DND-41 (cell line): ENCODE results near the gene TBC1D23.

ENCODE experiments used
- ATAC-seq: fragments of 200-7000 bp; cut with Tn5 transposase; 3 replicates; pipeline ENCODE4 v1.9.1; 2021; ENCODE audit warnings: low read depth; ENCODE audit not compliant: insufficient read depth
- DNase-seq: peaks from one replicate; pipeline ENCODE4 v3.0.0-alpha.2; 2020
- H2AFZ ChIP-seq: 2 replicates; pipeline ENCODE4 v1.6.0; 2012; ENCODE audit warnings: low read depth, low read length
- H3K27ac ChIP-seq: 2 replicates; pipeline ENCODE4 v1.5.1; 2012; ENCODE audit warnings: low read length, inconsistent platforms
- H3K27me3 ChIP-seq: fragments of 200-600 bp; sonication (generic); 2 replicates; pipeline ENCODE4 v1.6.0; 2012; ENCODE audit warnings: low read length, mild to moderate bottlenecking, inconsistent platforms; ENCODE audit not compliant: insufficient read depth, poor library complexity
- H3K36me3 ChIP-seq: 2 replicates; pipeline ENCODE4 v1.5.1; 2012; ENCODE audit warnings: low read length, inconsistent platforms; ENCODE audit not compliant: insufficient read depth
- H3K4me1 ChIP-seq: 2 replicates; pipeline ENCODE4 v1.5.1; 2012; ENCODE audit warnings: mild to moderate bottlenecking, low read length; ENCODE audit not compliant: insufficient read depth
- H3K4me2 ChIP-seq: 2 replicates; pipeline ENCODE4 v1.6.0; 2012; ENCODE audit warnings: mild to moderate bottlenecking, moderate library complexity, low read length, inconsistent platforms; ENCODE audit not compliant: insufficient read depth
- H3K4me3 ChIP-seq, 2 experiments: fragments of 200-600 bp in 1 of 2; shearing (Covaris generic) in 1 of 2; 2 replicates each; pipeline ENCODE4 v1.5.1; 2012 to 2016; ENCODE audit warnings: inconsistent platforms in 2 of 2, low read length in 2 of 2, mild to moderate bottlenecking in 2 of 2, low read depth in 1 of 2, moderate library complexity in 1 of 2
- H3K79me2 ChIP-seq: 2 replicates; pipeline ENCODE4 v1.6.0; 2012; ENCODE audit warnings: low read length, inconsistent platforms; ENCODE audit not compliant: insufficient read depth
- H3K9ac ChIP-seq: 2 replicates; pipeline ENCODE4 v1.6.0; 2012; ENCODE audit warnings: low read depth, mild to moderate bottlenecking, inconsistent platforms, low read length, moderate library complexity
- H3K9me3 ChIP-seq: 2 replicates; pipeline ENCODE4 v1.5.1; 2012; ENCODE audit warnings: low read length, moderate library complexity, mild to moderate bottlenecking, inconsistent platforms; ENCODE audit not compliant: insufficient read depth, severe bottlenecking
- H4K20me1 ChIP-seq: 2 replicates; pipeline ENCODE4 v1.6.0; 2012; ENCODE audit warnings: low read length; ENCODE audit not compliant: insufficient read depth
- EZH2 ChIP-seq: IDR thresholded peaks from 3 replicates; pipeline ENCODE4 v1.6.1; 2012; ENCODE audit warnings: borderline replicate concordance, low read depth, mild to moderate bottlenecking, moderate library complexity, low read length, inconsistent platforms; ENCODE audit not compliant: severe bottlenecking
- TF ChIP-seq, protein P1 (sequence below): IDR thresholded peaks from 2 replicates; pipeline ENCODE4 v1.5.1; 2012; ENCODE audit warnings: borderline replicate concordance, low read length, moderate library complexity, mild to moderate bottlenecking; ENCODE audit not compliant: poor library complexity, severe bottlenecking; ENCODE audit errors: extremely low read depth

The TBC1D23 gene

DNA sequence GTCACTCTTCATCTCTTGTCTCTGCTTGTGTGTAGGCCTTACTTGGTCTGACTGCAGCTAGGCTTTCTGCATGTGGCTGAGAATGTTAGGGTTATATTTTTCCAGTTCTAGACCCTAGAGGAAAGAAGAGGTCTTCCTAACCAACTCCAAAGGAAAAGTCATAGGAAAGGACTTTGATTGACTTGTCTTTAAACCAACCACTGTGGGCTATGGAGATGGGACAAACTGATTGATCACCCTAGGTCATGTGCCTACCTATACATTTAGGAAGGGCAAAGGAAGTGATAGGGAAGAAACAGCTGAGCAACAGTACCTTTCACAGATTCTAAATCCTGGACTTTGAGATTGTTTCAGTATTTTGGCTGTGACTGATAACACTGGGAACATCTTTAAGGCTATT is 16.5 kb upstream of the TBC1D23 start:
- no peak overlapping the region for H2AFZ ChIP-seq
- no peak overlapping the region for H3K27ac ChIP-seq
- H3K4me1 ChIP-seq = no peaks in the 10 kb centered on the region
- H4K20me1 ChIP-seq = no peaks in the 10 kb centered on the region
- no peak for DNase-seq
- no peak for ATAC-seq
- no peaks in the 10 kb centered on the region for H3K36me3 ChIP-seq
- H3K9ac ChIP-seq = no peak overlapping the region
- H3K27me3 ChIP-seq = no peaks in the 10 kb centered on the region
- no peak for TF ChIP-seq EZH2
- TF ChIP-seq, protein P1, sequence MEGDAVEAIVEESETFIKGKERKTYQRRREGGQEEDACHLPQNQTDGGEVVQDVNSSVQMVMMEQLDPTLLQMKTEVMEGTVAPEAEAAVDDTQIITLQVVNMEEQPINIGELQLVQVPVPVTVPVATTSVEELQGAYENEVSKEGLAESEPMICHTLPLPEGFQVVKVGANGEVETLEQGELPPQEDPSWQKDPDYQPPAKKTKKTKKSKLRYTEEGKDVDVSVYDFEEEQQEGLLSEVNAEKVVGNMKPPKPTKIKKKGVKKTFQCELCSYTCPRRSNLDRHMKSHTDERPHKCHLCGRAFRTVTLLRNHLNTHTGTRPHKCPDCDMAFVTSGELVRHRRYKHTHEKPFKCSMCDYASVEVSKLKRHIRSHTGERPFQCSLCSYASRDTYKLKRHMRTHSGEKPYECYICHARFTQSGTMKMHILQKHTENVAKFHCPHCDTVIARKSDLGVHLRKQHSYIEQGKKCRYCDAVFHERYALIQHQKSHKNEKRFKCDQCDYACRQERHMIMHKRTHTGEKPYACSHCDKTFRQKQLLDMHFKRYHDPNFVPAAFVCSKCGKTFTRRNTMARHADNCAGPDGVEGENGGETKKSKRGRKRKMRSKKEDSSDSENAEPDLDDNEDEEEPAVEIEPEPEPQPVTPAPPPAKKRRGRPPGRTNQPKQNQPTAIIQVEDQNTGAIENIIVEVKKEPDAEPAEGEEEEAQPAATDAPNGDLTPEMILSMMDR = no peak
- no peak overlapping the region for H3K4me2 ChIP-seq
- H3K79me2 ChIP-seq = no peaks in the 10 kb centered on the region
- H3K4me3 ChIP-seq = no peak overlapping the region
- no peaks in the 10 kb centered on the region for H3K9me3 ChIP-seq

DNA sequence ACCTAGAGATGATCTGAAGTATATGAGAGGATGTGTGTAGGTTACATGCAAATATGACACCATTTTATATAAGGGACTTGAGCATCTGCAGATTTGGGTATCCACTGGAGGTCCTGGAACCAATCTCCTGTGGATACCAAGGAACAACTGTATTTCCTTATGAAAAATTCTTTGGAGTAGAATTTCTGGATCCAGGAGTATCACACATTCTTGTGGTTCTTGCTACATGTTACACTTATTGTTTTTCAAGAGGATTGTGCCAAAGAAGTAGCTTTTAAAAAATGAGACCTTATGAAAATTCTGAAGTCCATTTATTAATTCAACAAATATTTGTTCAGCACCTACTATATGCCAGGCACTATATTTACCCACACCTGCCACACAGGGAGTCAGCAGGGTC is 15.7 kb upstream of the TBC1D23 start:
- Histone ChIP-seq H3K27me3 (no peaks in the 10 kb centered on the region), H3K4me3 (no peak overlapping the region), H2AFZ (no peak overlapping the region), H3K4me1 (no peaks in the 10 kb centered on the region), H3K27ac (no peak overlapping the region), H3K36me3 (no peaks in the 10 kb centered on the region), H3K79me2 (no peaks in the 10 kb centered on the region), H3K9ac (no peak overlapping the region), H4K20me1 (no peaks in the 10 kb centered on the region), H3K4me2 (no peak overlapping the region), H3K9me3 (no peaks in the 10 kb centered on the region)
- TF ChIP-seq, protein P1 = no peak
- no peak for TF ChIP-seq EZH2
- DNase-seq = no peak
- ATAC-seq = no peak

DNA sequence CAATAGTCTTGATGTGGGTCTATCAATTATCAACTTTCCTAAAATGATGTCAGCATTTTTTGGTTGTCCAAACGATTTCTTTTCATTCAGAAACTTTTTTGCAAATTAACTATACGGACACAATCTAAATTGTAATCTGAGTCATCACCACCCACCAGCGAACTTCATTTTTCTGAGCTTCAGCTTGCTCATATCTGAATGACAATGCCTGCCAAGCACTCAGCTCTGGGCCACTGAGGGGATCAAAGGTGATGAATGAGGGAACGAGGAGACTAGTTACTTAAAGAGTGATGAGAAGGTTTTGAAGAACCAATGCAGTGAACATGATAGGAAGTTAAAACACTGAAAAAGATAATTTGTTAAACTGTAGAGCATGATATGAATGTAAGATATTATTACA is 14.9 kb upstream of the TBC1D23 start:
- Histone ChIP-seq H4K20me1 (no peaks in the 10 kb centered on the region), H3K79me2 (no peaks in the 10 kb centered on the region), H3K4me3 (no peak overlapping the region), H3K4me1 (no peaks in the 10 kb centered on the region), H3K27me3 (no peaks in the 10 kb centered on the region), H3K4me2 (no peak overlapping the region), H3K9ac (no peak overlapping the region), H3K36me3 (no peaks in the 10 kb centered on the region), H3K27ac (no peak overlapping the region), H3K9me3 (no peaks in the 10 kb centered on the region), H2AFZ (no peak overlapping the region)
- DNase-seq = no peak
- TF ChIP-seq, protein P1 = no peak
- no peak for TF ChIP-seq EZH2
- ATAC-seq = no peak

DNA sequence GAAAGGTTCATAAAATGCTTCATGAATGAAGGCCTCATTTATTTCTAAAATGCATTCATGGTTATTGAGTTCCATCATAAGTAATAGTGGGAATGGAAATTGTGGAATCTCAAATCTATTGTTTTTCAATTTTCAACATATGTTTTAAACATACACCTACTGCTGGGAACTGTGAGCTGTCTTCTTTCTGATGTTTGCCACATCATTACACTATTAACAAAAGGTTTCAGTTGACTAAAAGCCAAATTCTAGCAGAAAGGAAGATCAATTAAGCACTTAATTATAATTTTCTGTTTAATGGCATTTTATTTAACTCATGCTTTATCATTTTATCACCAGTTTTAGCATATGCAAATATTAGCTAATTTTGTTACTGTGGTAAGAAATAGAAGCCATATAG is 13.8 kb upstream of the TBC1D23 start:
- no peaks in the 10 kb centered on the region for H3K9me3 ChIP-seq
- no peak overlapping the region for H3K4me2 ChIP-seq
- H3K4me1 ChIP-seq = no peaks in the 10 kb centered on the region
- ATAC-seq (no peak), DNase-seq (no peak)
- H3K79me2 ChIP-seq = no peaks in the 10 kb centered on the region
- H3K27ac ChIP-seq = no peak overlapping the region
- no peak overlapping the region for H3K4me3 ChIP-seq
- H3K27me3 ChIP-seq = no peaks in the 10 kb centered on the region
- no peak overlapping the region for H2AFZ ChIP-seq
- H4K20me1 ChIP-seq = no peaks in the 10 kb centered on the region
- TF ChIP-seq, protein P1 = no peak
- TF ChIP-seq EZH2 = no peak
- H3K36me3 ChIP-seq = no peaks in the 10 kb centered on the region
- H3K9ac ChIP-seq = no peak overlapping the region
